ENCODE data around the gene AP1G1. TPM values are rescaled to one million over a fixed set of nuclear protein-coding genes. Genes with fewer than 3 reads are reported as not detected.
"Not testable (repeated sequence)": the region's sequence is repeated elsewhere in the genome, so short reads cannot be mapped to it uniquely, and the experiment has no call there.

The AP1G1 gene
- polyA plus RNA-seq, 4 donors: 17.6 to 66.8 (median 22.2) TPM

DNA sequence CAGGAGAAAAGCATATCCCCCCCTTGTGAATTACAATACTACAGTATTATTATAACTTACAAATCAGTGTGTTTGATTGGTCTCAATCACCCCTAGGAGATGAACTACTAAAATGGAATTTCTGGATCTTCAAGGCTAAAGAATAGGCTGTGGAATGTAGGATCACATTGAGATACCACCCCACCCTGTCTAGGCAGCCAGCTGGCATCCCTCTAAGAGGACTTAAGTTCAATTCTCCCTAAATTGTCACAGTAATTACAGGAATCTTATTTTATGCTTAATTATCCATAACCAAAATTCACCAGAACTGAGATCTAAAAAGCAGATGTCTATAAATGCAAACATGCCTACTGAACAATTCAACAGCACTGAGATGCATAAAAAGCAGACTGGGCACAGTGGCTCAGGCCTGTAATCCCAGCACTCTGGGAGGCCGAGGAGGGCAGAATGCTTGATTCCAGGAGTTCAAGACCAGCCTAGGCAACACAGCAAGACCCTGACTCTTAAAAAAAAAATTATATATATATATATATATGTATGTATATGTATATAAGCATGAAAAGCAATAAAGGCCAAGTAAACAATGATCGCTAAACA lies 12.0 kb downstream of the AP1G1 start:
- H3K36me3 ChIP-seq (ENCODE audit: control insufficient read depth in 3 of 3, insufficient read depth in 2 of 3, low read depth in 1 of 3, low read length in 3 of 3): peaks cover 0 to 35% (median 0%) of the 10 kb centered on the region in 3 donors
- no peak overlapping the region for H3K4me3 ChIP-seq (ENCODE audit: low read depth in 1 of 3, low read length in 3 of 3)
- H3K9me3 ChIP-seq (ENCODE audit: control insufficient read depth in 2 of 2, insufficient read depth in 1 of 2, low read depth in 1 of 2, low read length in 1 of 2): no peaks in the 10 kb centered on the region
- no peaks in the 10 kb centered on the region for H3K4me1 ChIP-seq (ENCODE audit: control insufficient read depth in 3 of 3, insufficient read depth in 2 of 3, low read depth in 1 of 3, low read length in 2 of 3)
- WGBS, 3 donors: 90 to 98% (median 92%) methylated on average over 2 of the region's 2 CpGs
- FAIRE-seq (no peak), DNase-seq (no peak)
- H3K27ac ChIP-seq (ENCODE audit: low read depth in 1 of 3, low read length in 2 of 3): no peak overlapping the region
- no peaks in the 10 kb centered on the region for H3K27me3 ChIP-seq (ENCODE audit: control insufficient read depth in 3 of 3, insufficient read depth in 3 of 3, low read length in 3 of 3)

DNA sequence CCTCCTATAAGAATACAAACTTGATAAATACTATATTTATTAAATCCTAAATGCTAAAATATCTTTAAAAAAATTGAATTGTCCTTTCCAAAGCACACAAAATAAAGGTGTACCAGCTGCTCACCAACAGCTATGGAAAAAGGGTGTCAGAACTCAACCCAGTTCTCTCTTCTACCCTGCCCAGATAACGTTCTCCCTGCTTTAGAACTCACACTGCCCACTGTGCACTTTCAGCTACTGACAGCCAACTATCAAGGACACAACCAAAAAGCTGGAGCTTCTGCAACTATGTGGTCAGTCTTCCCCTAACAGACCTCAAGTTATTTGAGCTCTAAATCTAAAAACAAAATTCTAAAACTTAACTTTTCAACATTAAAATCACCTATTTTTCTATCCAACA lies 13.7 kb downstream of the AP1G1 start:
- no peak for FAIRE-seq
- WGBS, 3 donors: 21 to 41% (median 28%) methylated on average over 1 of the region's 1 CpG

DNA sequence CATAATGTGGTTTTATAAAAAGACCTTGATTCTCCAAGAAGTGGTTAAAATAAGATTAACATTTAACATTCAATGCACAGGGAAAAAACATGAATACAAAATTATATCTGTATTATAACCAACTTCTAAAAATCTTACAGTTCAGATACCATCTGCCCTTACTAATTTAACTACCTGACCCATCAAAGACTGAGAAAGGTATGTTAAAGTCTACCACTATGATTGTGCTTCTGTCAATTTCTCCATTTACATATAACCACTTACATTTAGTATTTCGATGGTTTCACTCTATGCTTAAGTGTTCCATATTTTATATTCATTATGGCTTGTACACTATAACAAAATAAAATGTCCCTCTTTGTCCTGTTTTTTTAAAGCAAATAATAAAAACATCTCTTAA lies 14.6 kb downstream of the AP1G1 start:
- H3K27me3 ChIP-seq (ENCODE audit: control insufficient read depth in 3 of 3, insufficient read depth in 3 of 3, low read length in 3 of 3): no peaks in the 10 kb centered on the region
- FAIRE-seq (no peak), DNase-seq (no peak)
- H3K9me3 ChIP-seq (ENCODE audit: control insufficient read depth in 2 of 2, insufficient read depth in 1 of 2, low read depth in 1 of 2, low read length in 1 of 2): no peaks in the 10 kb centered on the region
- H3K36me3 ChIP-seq (ENCODE audit: control insufficient read depth in 3 of 3, insufficient read depth in 2 of 3, low read depth in 1 of 3, low read length in 3 of 3): peaks cover 2 to 25% (median 3%) of the 10 kb centered on the region in 3 donors
- no peak overlapping the region for H3K4me3 ChIP-seq (ENCODE audit: low read depth in 1 of 3, low read length in 3 of 3)
- no peaks in the 10 kb centered on the region for H3K4me1 ChIP-seq (ENCODE audit: control insufficient read depth in 3 of 3, insufficient read depth in 2 of 3, low read depth in 1 of 3, low read length in 2 of 3)
- H3K27ac ChIP-seq (ENCODE audit: low read depth in 1 of 3, low read length in 2 of 3): no peak overlapping the region
- WGBS, 3 donors: 79 to 91% (median 81%) methylated on average over 1 of the region's 1 CpG

More for the DNA sequence above, 13.7 kb downstream of the AP1G1 start:
- no peak overlapping the region for H3K4me3 ChIP-seq (ENCODE audit: low read depth in 1 of 3, low read length in 3 of 3)
- no peaks in the 10 kb centered on the region for H3K27me3 ChIP-seq (ENCODE audit: control insufficient read depth in 3 of 3, insufficient read depth in 3 of 3, low read length in 3 of 3)
- H3K9me3 ChIP-seq (ENCODE audit: control insufficient read depth in 2 of 2, insufficient read depth in 1 of 2, low read depth in 1 of 2, low read length in 1 of 2): no peaks in the 10 kb centered on the region
- no peaks in the 10 kb centered on the region for H3K4me1 ChIP-seq (ENCODE audit: control insufficient read depth in 3 of 3, insufficient read depth in 2 of 3, low read depth in 1 of 3, low read length in 2 of 3)
- H3K27ac ChIP-seq (ENCODE audit: low read depth in 1 of 3, low read length in 2 of 3): no peak overlapping the region
- H3K36me3 ChIP-seq (ENCODE audit: control insufficient read depth in 3 of 3, insufficient read depth in 2 of 3, low read depth in 1 of 3, low read length in 3 of 3): peaks cover 0 to 29% (median 0%) of the 10 kb centered on the region in 3 donors
- DNase-seq: no peak

DNA sequence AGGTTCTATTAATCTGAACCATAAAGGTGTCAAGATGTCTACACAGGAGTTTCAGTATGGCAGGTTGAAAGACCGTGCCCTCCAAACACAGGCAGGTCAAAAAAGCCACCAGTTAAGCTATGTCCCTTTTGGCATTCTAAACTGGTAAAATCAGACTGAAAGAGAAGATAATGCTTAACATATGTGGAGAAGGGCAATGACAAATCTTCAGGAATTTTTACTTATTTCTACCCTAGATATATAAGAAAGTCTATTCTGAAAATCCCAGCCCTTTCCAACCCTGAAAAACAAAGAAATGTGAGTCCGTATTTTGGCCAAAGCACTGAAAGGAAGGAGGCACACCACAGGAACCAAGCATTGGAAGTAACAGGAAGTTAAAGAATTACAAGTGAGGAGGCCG lies 16.5 kb downstream of the AP1G1 start:
- Histone ChIP-seq H3K27me3 (ENCODE audit: control insufficient read depth in 3 of 3, insufficient read depth in 3 of 3, low read length in 3 of 3) (no peaks in the 10 kb centered on the region), H3K4me3 (ENCODE audit: low read depth in 1 of 3, low read length in 3 of 3) (no peak overlapping the region), H3K4me1 (ENCODE audit: control insufficient read depth in 3 of 3, insufficient read depth in 2 of 3, low read depth in 1 of 3, low read length in 2 of 3) (no peaks in the 10 kb centered on the region), H3K27ac (ENCODE audit: low read depth in 1 of 3, low read length in 2 of 3) (no peak overlapping the region), H3K36me3 (ENCODE audit: control insufficient read depth in 3 of 3, insufficient read depth in 2 of 3, low read depth in 1 of 3, low read length in 3 of 3) (peaks cover 6 to 24% (median 10%) of the 10 kb centered on the region in 3 donors), H3K9me3 (ENCODE audit: control insufficient read depth in 2 of 2, insufficient read depth in 1 of 2, low read depth in 1 of 2, low read length in 1 of 2) (no peaks in the 10 kb centered on the region)
- 75 to 91% (median 89%) methylated on average over 3 of the region's 3 CpGs for WGBS, 3 donors
- FAIRE-seq (no peak), DNase-seq (no peak)

DNA sequence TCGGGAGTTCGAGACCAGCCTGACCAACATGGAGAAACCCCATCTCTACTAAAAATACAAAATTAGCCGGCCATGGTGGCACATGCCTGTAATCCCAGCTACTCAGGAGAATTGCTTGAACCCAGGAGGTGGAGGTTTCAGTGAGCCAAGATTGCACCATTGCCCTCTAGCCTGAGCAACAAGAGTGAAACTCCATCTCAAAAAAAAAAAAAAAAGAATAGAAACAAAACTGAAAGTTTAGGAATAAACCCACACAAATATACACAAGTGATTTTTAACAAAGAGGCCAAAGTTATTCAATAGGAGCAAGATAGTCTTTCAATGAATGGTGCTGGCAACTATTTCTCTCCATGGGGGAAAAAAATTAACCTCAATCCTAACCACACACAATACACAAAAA lies 18.3 kb downstream of the AP1G1 start:
- H3K4me1 ChIP-seq (ENCODE audit: control insufficient read depth in 3 of 3, insufficient read depth in 2 of 3, low read depth in 1 of 3, low read length in 2 of 3); H3K9me3 ChIP-seq (ENCODE audit: control insufficient read depth in 2 of 2, insufficient read depth in 1 of 2, low read depth in 1 of 2, low read length in 1 of 2); FAIRE-seq; H3K27ac ChIP-seq (ENCODE audit: low read depth in 1 of 3, low read length in 2 of 3); H3K27me3 ChIP-seq (ENCODE audit: control insufficient read depth in 3 of 3, insufficient read depth in 3 of 3, low read length in 3 of 3); DNase-seq; H3K4me3 ChIP-seq (ENCODE audit: low read depth in 1 of 3, low read length in 3 of 3): not testable (repeated sequence)
- peaks cover 6 to 32% (median 11%) of the 10 kb centered on the region in 3 donors for H3K36me3 ChIP-seq (ENCODE audit: control insufficient read depth in 3 of 3, insufficient read depth in 2 of 3, low read depth in 1 of 3, low read length in 3 of 3)
- WGBS, 3 donors: 84 to 90% (median 88%) methylated on average over 1 to 3 of the region's 3 CpGs

DNA sequence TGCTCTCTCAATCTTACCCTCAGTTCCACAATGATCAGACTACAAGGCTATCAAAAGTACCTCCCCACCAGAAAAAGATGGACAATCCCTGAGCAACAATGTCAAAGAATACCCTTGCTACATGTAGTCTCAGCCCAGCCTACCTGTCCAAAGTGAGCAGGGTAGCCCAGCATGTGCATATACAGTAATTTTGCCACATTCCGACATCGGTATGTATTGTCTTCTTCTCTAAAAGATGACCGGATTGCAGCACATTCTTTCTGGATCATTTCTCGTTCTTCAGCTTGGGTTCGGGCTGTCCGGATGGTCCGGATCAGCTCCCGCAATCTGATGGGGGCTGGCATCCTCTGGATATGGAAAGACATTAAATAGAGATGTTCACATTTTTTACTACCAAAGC lies 19.5 kb downstream of the AP1G1 start:
- peaks cover 6 to 37% (median 11%) of the 10 kb centered on the region in 3 donors for H3K36me3 ChIP-seq (ENCODE audit: control insufficient read depth in 3 of 3, insufficient read depth in 2 of 3, low read depth in 1 of 3, low read length in 3 of 3)
- DNase-seq (no peak), FAIRE-seq (no peak)
- H3K9me3 ChIP-seq (ENCODE audit: control insufficient read depth in 2 of 2, insufficient read depth in 1 of 2, low read depth in 1 of 2, low read length in 1 of 2): no peaks in the 10 kb centered on the region
- WGBS, 3 donors: 90 to 97% (median 92%) methylated on average over 8 of the region's 8 CpGs
- H3K4me1 ChIP-seq (ENCODE audit: control insufficient read depth in 3 of 3, insufficient read depth in 2 of 3, low read depth in 1 of 3, low read length in 2 of 3): no peaks in the 10 kb centered on the region
- H3K27me3 ChIP-seq (ENCODE audit: control insufficient read depth in 3 of 3, insufficient read depth in 3 of 3, low read length in 3 of 3): no peaks in the 10 kb centered on the region
- H3K27ac ChIP-seq (ENCODE audit: low read depth in 1 of 3, low read length in 2 of 3): no peak overlapping the region
- no peak overlapping the region for H3K4me3 ChIP-seq (ENCODE audit: low read depth in 1 of 3, low read length in 3 of 3)

DNA sequence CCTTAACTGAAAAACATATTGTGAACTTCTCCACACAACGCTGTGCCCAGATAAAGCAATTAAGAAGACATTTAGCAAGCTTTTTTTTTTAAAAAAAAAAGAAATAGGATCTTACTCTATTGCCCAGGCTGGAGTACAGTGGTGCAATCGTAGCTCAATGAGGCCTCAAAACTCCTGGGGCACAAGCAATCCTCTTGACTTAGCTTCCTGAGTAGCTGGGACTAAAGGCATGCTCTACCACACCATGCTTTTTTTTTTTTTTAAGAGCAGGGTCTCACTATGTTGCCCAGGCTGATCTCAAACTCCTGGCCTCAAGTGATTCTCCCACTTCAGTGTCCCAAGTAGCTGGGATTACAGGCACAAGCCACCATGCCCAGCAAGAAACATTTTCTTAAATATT lies 20.1 kb downstream of the AP1G1 start:
- DNase-seq: no peak
- FAIRE-seq: no peak
- peaks cover 6 to 34% (median 11%) of the 10 kb centered on the region in 3 donors for H3K36me3 ChIP-seq (ENCODE audit: control insufficient read depth in 3 of 3, insufficient read depth in 2 of 3, low read depth in 1 of 3, low read length in 3 of 3)
- WGBS, 3 donors: 92 to 96% (median 92%) methylated on average over 2 of the region's 2 CpGs
- H3K27ac ChIP-seq (ENCODE audit: low read depth in 1 of 3, low read length in 2 of 3): no peak overlapping the region
- no peaks in the 10 kb centered on the region for H3K9me3 ChIP-seq (ENCODE audit: control insufficient read depth in 2 of 2, insufficient read depth in 1 of 2, low read depth in 1 of 2, low read length in 1 of 2)
- no peak overlapping the region for H3K4me3 ChIP-seq (ENCODE audit: low read depth in 1 of 3, low read length in 3 of 3)
- no peaks in the 10 kb centered on the region for H3K27me3 ChIP-seq (ENCODE audit: control insufficient read depth in 3 of 3, insufficient read depth in 3 of 3, low read length in 3 of 3)
- H3K4me1 ChIP-seq (ENCODE audit: control insufficient read depth in 3 of 3, insufficient read depth in 2 of 3, low read depth in 1 of 3, low read length in 2 of 3): no peaks in the 10 kb centered on the region

DNA sequence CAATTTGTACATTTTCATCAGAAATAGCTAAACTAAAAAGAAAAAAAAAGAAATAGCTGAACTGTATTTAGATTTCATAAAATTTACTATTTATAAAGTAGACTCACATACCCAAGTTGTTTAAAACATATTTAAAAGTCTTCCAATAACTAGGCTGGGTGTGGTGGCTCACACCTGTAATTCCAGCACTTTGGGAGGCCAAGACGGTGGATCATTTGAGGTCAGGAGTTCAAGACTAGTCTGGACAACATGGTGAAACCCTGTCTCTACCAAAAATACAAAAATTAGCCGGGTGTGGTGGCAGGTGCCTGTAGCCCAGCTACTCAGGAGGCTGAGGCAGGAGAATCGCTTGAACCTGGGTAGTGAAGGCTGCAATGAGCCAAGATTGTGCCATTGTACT lies 23.5 kb downstream of the AP1G1 start:
- 89 to 99% (median 97%) methylated on average over 3 of the region's 3 CpGs for WGBS, 3 donors
- not testable (repeated sequence) for DNase-seq; H3K4me1 ChIP-seq (ENCODE audit: control insufficient read depth in 3 of 3, insufficient read depth in 2 of 3, low read depth in 1 of 3, low read length in 2 of 3); H3K27ac ChIP-seq (ENCODE audit: low read depth in 1 of 3, low read length in 2 of 3); H3K4me3 ChIP-seq (ENCODE audit: low read depth in 1 of 3, low read length in 3 of 3); H3K9me3 ChIP-seq (ENCODE audit: control insufficient read depth in 2 of 2, insufficient read depth in 1 of 2, low read depth in 1 of 2, low read length in 1 of 2); H3K27me3 ChIP-seq (ENCODE audit: control insufficient read depth in 3 of 3, insufficient read depth in 3 of 3, low read length in 3 of 3); FAIRE-seq
- peaks cover 6 to 33% (median 12%) of the 10 kb centered on the region in 3 donors for H3K36me3 ChIP-seq (ENCODE audit: control insufficient read depth in 3 of 3, insufficient read depth in 2 of 3, low read depth in 1 of 3, low read length in 3 of 3)

DNA sequence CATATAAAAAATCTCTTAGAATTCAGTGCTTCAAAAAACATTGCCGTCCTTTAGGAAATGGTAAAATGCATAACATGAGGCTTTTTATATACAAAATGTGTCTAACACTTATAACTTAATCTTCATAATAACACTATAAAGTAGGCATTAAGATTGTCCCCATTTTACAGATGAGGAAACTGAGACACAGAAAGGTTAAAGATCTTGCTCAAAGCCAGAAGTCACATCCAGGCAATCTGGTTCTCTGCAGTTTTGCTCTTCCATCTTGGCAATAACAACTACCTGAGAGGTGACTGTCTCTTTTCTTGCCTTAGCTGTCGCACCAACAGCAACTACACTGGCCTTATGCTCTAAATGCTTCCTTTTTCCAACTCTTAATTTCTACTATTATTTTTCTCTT lies 24.5 kb downstream of the AP1G1 start:
- no peak overlapping the region for H3K4me3 ChIP-seq (ENCODE audit: low read depth in 1 of 3, low read length in 3 of 3)
- FAIRE-seq (no peak), DNase-seq (no peak)
- H3K27me3 ChIP-seq (ENCODE audit: control insufficient read depth in 3 of 3, insufficient read depth in 3 of 3, low read length in 3 of 3): no peaks in the 10 kb centered on the region
- no peak overlapping the region for H3K27ac ChIP-seq (ENCODE audit: low read depth in 1 of 3, low read length in 2 of 3)
- WGBS, 3 donors: 90 to 94% (median 93%) methylated on average over 2 of the region's 2 CpGs
- no peaks in the 10 kb centered on the region for H3K9me3 ChIP-seq (ENCODE audit: control insufficient read depth in 2 of 2, insufficient read depth in 1 of 2, low read depth in 1 of 2, low read length in 1 of 2)
- H3K4me1 ChIP-seq (ENCODE audit: control insufficient read depth in 3 of 3, insufficient read depth in 2 of 3, low read depth in 1 of 3, low read length in 2 of 3): no peaks in the 10 kb centered on the region
- H3K36me3 ChIP-seq (ENCODE audit: control insufficient read depth in 3 of 3, insufficient read depth in 2 of 3, low read depth in 1 of 3, low read length in 3 of 3): peaks cover 3 to 38% (median 11%) of the 10 kb centered on the region in 3 donors
